Stimulated activated effector memory CD8-positive, alpha-beta T cell treated with anti-CD3 and anti-CD28 coated beads, Interleukin-12 subunit alpha, Interleukin-12 subunit beta, amount 100 ng/mL, for 72 hours (primary cell): ENCODE results near the gene DCPS.
"Not testable (repeated sequence)": the region's sequence is repeated elsewhere in the genome, so short reads cannot be mapped to it uniquely, and the experiment has no call there.

ENCODE experiments used
- ATAC-seq: fragments of 150-1000 bp; cut with Tn5 transposase; 2 replicates; pipeline ENCODE4 v1.10.0; 2021
- DNase-seq, 2 donors: peaks; one replicate each; pipeline ENCODE4 v3.0.0; 2021 to 2022; ENCODE audit warnings: low spot score in 2 of 2
- H3K27ac Mint-ChIP-seq: one replicate; pipeline ENCODE4 v1.8.0; 2022; ENCODE audit warnings: mild to moderate bottlenecking, mixed read lengths
- H3K36me3 Mint-ChIP-seq: one replicate; pipeline ENCODE4 v1.8.0; 2022; ENCODE audit warnings: mild to moderate bottlenecking, mixed read lengths
- H3K4me1 Mint-ChIP-seq: one replicate; pipeline ENCODE4 v1.8.0; 2022; ENCODE audit warnings: mixed read lengths
- H3K4me3 Mint-ChIP-seq: one replicate; pipeline ENCODE4 v1.8.0; 2022; ENCODE audit warnings: mild to moderate bottlenecking, mixed read lengths
- H3K9me3 Mint-ChIP-seq: one replicate; pipeline ENCODE4 v1.8.0; 2022; ENCODE audit warnings: mixed read lengths

Gene DCPS

DNA sequence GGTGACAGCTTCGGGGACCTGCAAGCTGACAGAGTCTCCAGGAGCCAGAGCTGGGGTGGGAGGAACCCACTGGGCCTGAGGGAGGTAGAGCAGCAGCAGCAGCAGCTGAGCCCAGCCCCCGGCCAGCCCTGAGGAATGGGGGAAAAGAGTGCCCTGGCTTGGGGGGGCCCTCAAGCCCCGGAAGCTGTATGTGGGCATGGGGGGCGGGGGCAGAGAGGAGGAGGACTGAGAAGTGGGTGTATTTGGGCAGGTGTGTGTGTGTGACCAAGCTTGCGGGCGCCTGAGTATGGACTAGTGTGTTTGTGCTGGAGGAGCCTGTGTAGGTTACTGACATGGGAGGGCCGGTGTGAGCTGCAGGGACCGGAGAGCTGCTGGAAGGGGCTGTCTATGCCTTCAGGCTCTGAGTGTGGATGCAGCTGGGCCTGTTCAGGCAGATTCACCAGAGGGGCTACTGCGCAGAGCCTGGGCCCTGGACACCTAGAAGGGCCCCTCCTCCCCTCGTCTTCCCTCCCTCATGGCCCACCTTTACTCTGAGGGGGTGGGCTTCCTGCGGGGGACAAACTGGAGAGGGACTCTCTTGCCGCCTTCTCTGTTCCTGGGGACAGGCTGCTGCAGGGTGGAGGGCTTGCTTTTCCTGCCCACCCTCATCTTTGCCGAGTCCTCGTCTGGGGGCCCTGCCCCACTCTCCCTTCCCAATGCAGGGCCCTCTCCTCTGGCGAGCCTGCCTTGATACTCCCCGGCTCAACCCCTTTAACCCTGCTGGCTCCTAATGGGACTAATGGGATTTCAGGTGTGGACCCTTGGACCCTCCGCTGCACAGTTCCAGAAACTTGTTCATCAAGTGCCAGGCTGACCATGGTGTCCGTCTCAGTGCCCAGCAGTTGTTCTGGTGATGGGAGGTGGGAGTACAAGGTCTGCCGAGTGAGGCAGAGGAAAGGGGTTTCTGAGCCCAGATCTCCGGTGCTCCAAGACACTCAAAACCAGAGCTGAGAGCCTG is 79.8 kb downstream of the DCPS start:
- Mint-ChIP-seq H3K27ac (no peak overlapping the region), H3K4me1 (peaks cover 12% of the 10 kb centered on the region), H3K4me3 (no peak overlapping the region), H3K9me3 (no peaks in the 10 kb centered on the region), H3K36me3 (no peaks in the 10 kb centered on the region)
- DNase-seq = no peak
- peak; percentile 4 for ATAC-seq

- no peak overlapping the region for H3K4me3 Mint-ChIP-seq
- DNase-seq = no peak
- no peak for ATAC-seq
- H3K27ac Mint-ChIP-seq = no peak overlapping the region
- H3K9me3 Mint-ChIP-seq = no peaks in the 10 kb centered on the region
- peaks cover 12% of the 10 kb centered on the region for H3K4me1 Mint-ChIP-seq
- no peaks in the 10 kb centered on the region for H3K36me3 Mint-ChIP-seq
These were observed 80.7 kb downstream of the DCPS start for GRCh38 chr11:126384449-126385070.

DNA sequence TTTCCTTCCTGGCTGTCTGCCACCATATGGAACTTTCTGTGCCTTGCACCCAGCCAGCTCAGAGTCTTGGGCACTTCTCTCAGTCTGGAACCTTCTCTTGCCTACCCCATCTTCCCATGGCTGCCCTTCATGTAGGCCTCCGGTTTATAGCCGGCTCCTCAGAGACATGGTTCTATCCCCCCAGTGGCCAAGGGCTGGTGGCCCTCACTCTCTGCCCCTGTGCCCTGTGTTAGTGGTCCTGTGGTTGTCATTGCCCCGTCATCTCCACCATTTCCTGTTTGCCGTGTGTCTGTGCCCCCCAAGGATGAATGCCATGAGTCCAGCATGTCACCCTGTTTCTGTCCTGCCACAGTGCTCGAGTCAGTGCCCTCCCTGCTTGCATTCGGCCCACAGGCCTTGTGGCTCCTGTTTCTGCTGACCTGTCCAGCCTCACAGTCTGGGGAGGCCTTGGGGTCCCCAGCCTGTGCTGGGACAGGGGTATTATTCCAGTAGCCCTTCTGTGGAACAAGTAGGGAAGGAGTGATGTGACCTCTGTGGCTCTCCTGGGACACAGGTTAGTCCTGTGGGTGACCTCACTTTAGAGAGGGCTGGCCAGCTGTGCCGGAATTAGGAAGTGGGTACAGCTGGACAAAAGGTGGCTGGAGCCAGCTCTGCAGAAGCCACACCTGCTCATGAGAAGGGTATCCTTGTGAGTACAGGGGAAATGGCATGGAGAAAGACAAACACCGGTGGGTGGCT is 82.3 kb downstream of the DCPS start:
- H3K36me3 Mint-ChIP-seq = no peaks in the 10 kb centered on the region
- no peak overlapping the region for H3K4me3 Mint-ChIP-seq
- peak overlapping the region; percentile 64 for H3K27ac Mint-ChIP-seq
- ATAC-seq (no peak), DNase-seq (no peak)
- peaks cover 23% of the 10 kb centered on the region for H3K4me1 Mint-ChIP-seq
- H3K9me3 Mint-ChIP-seq = no peaks in the 10 kb centered on the region

- H3K4me3 Mint-ChIP-seq, H3K9me3 Mint-ChIP-seq, DNase-seq, ATAC-seq, H3K36me3 Mint-ChIP-seq: not testable (repeated sequence)
- peak overlapping the region; percentile 64 for H3K27ac Mint-ChIP-seq
- H3K4me1 Mint-ChIP-seq = peaks cover 28% of the 10 kb centered on the region
These were observed 82.8 kb downstream of the DCPS start for GRCh38 chr11:126386729-126387071.

- no peak for ATAC-seq
- Mint-ChIP-seq H3K36me3 (no peaks in the 10 kb centered on the region), H3K9me3 (no peaks in the 10 kb centered on the region)
These were observed 84.0 kb downstream of the DCPS start for GRCh38 chr11:126387857-126388256.

DNA sequence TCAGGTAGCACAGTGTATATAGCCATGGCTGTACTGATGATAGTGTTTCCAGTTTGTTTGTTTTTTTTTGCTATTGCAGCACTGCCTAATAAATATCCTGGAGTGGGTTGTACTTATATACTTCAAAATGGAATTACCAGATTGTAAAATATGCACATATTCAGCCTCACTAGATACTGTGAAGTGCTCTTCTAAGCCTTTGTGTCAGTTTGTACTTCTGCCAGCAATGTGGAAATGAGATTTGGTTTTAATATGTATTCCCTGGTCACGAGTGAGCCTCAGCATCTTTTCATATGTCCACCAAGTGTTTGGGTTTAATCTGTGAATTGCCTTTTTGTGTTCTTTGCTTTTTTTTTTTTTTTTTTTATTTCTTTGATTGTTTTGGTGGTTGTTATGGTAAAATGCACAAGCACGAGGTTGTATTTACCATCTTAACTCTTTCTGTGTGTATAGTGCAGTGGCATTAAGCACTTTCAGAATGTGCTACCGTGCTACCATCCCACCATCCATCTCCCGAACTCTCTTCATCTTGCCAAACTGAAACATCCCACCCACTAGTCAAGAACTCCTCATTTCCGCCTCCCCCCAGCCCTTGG is 86.5 kb downstream of the DCPS start:
- Mint-ChIP-seq H3K36me3 (no peaks in the 10 kb centered on the region), H3K27ac (peak overlapping the region; percentile 0), H3K4me3 (no peak overlapping the region), H3K4me1 (peaks cover 40% of the 10 kb centered on the region), H3K9me3 (no peaks in the 10 kb centered on the region)
- DNase-seq = no peak
- ATAC-seq = no peak

More at GRCh38 chr11:126387857-126388256, 84.0 kb downstream of the DCPS start:
- DNase-seq = no peak
- Mint-ChIP-seq H3K4me3 (no peak overlapping the region), H3K4me1 (peaks cover 36% of the 10 kb centered on the region), H3K27ac (no peak overlapping the region)

DNA sequence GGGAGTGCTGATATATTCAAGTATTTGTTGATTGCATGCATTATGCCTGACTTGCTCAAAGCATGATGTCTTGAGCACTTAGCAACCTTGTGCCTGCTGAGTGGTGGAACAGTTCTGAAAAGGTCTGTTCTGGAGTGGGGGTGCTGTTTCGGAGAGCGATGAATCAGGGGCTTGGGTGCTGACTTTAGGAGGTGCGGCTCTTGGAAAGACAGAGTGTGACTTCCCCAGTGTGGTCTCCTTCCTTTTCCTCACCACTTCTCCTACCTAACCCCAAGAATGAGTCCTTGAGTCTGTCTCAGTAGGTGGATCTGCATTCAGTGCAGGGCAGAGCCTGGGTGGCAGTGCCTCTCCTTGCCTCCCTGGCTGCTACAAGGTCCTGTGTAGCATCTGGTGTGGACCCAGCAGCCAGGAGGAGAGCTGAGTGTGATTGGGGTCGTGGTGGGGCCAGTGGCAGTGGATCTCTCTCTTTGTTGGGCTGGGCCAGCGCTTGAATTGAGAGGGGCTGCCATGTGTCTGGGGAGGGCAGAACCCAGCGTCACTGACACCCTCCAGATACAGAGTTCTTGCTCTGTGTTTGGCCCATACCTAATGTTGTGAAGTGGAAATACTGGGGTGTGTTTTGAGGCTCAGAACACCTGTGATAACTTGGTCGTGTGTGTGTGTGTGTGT is 87.6 kb downstream of the DCPS start:
- Mint-ChIP-seq H3K27ac (peak overlapping the region; percentile 0), H3K9me3 (no peaks in the 10 kb centered on the region), H3K4me3 (no peak overlapping the region), H3K36me3 (no peaks in the 10 kb centered on the region), H3K4me1 (peaks cover 34% of the 10 kb centered on the region)
- DNase-seq = no peak
- ATAC-seq = no peak

DNA sequence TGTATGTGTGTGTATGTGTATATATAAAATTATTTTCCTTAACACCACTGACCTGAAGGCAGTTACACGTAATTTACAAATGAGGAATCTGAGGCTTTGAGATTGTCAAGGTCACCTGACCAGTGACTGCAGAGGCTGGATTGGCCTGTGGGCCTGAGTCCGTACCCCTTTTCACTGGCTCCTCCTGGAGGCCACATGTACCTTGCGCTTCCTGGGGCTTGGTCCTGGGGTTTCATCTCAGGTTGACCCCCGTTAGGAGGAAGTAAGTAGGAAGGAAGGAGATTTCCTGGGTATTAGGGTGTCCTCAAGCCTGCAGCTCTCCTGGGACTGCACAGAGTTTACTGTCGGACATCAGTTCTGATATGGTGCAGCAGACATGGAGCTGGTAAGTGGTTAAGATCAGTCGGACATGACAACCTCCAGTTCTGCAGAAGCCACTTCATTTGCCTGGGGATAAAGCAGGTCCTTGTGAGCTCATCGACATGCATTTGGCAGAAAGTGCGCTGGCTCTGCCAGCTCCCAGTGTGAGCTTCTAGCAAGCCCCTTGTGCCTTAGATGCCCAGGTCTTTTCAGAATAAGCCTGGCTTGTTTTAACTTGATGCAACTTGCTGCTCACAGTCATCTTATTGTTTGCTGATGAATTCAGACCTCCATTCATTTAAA is 88.2 kb downstream of the DCPS start:
- no peaks in the 10 kb centered on the region for H3K9me3 Mint-ChIP-seq

GRCh38 chr11:126392633-126393013 is 88.8 kb downstream of the DCPS start:
- no peak for ATAC-seq
- Mint-ChIP-seq H3K4me3 (no peak overlapping the region), H3K9me3 (no peaks in the 10 kb centered on the region), H3K27ac (peak overlapping the region; percentile 46), H3K4me1 (peaks cover 28% of the 10 kb centered on the region), H3K36me3 (no peaks in the 10 kb centered on the region)
- no peak for DNase-seq

More for the DNA sequence above, 88.2 kb downstream of the DCPS start:
- peaks cover 28% of the 10 kb centered on the region for H3K4me1 Mint-ChIP-seq
- ATAC-seq (peak; percentile 42), DNase-seq (no peak)
- peak overlapping the region; percentile 46 for H3K27ac Mint-ChIP-seq
- H3K4me3 Mint-ChIP-seq = no peak overlapping the region
- no peaks in the 10 kb centered on the region for H3K36me3 Mint-ChIP-seq

GRCh38 chr11:126393143-126393542 is 89.3 kb downstream of the DCPS start:
- H3K27ac Mint-ChIP-seq = no peak overlapping the region
- no peaks in the 10 kb centered on the region for H3K36me3 Mint-ChIP-seq
- H3K4me1 Mint-ChIP-seq = peaks cover 28% of the 10 kb centered on the region
- ATAC-seq = no peak
- DNase-seq = no peak
- H3K9me3 Mint-ChIP-seq = no peaks in the 10 kb centered on the region
- no peak overlapping the region for H3K4me3 Mint-ChIP-seq

DNA sequence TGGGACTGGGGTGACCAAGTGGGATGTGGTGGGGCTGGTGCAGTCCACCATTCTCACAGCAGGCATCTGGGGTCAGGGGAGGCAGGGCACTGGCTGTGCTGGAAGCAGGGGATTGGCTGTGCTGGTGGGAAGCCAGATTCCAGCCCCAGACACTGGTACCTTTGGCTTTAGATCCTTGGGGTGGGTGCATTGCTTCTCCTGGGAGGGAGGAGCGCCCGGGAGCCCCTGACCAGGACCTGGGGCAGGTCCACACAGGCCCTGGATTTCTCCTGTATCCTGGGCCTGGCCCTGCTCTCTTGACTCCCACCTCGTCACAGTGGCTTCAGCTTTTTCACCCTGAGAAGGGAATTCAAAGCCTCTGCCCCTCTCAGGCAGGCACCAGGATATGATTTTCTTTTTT is 90.2 kb downstream of the DCPS start:
- peaks cover 28% of the 10 kb centered on the region for H3K4me1 Mint-ChIP-seq
- no peak overlapping the region for H3K4me3 Mint-ChIP-seq
- H3K27ac Mint-ChIP-seq = no peak overlapping the region
- no peaks in the 10 kb centered on the region for H3K9me3 Mint-ChIP-seq
- DNase-seq = no peak
- ATAC-seq = no peak
- H3K36me3 Mint-ChIP-seq = no peaks in the 10 kb centered on the region

GRCh38 chr11:126394634-126395072 is 90.8 kb downstream of the DCPS start:
- peaks cover 28% of the 10 kb centered on the region for H3K4me1 Mint-ChIP-seq
- DNase-seq, H3K9me3 Mint-ChIP-seq, H3K4me3 Mint-ChIP-seq, H3K36me3 Mint-ChIP-seq, ATAC-seq, H3K27ac Mint-ChIP-seq: not testable (repeated sequence)
